Psoas muscle (tissue), 8 donors: Measurements from ENCODE around the gene ACBD5. TPM values are rescaled to one million over a fixed set of nuclear protein-coding genes. Genes with fewer than 3 reads are reported as not detected.

Experiments used
- ATAC-seq, 4 donors: fragments of 200-7000 bp; cut with Tn5 transposase; one replicate each; pipeline ENCODE4 v1.9.1; 2020; ENCODE audit warnings: moderate library complexity in 3 of 4, mild to moderate bottlenecking in 2 of 4
- DNase-seq, 2 donors: peaks; one replicate each; pipeline ENCODE4 v3.0.0-alpha.2; 2020
- H3K27ac ChIP-seq: fragments of 200-600 bp; one replicate; pipeline ENCODE4 v1.8.0; 2022
- H3K27me3 ChIP-seq, 3 donors: fragments of 200-600 bp in 1 of 3; one replicate each; pipeline versions ENCODE4 v1.6.1 to v1.8.0; 2013 to 2022; ENCODE audit warnings: low read length in 2 of 3, mild to moderate bottlenecking in 2 of 3, moderate library complexity in 1 of 3; ENCODE audit not compliant: insufficient read depth in 3 of 3
- H3K36me3 ChIP-seq, 2 donors: fragments of 200-600 bp in 1 of 2; one replicate each; pipeline versions ENCODE4 v1.6.1 to v1.8.0; 2013 to 2022; ENCODE audit warnings: low read depth in 1 of 2, mild to moderate bottlenecking in 1 of 2, moderate library complexity in 1 of 2; ENCODE audit not compliant: insufficient read depth in 1 of 2
- H3K4me1 ChIP-seq: fragments of 200-600 bp; one replicate; pipeline ENCODE4 v1.8.0; 2022
- H3K4me3 ChIP-seq: fragments of 200-600 bp; one replicate; pipeline ENCODE4 v1.8.0; 2022; ENCODE audit warnings: mild to moderate bottlenecking
- H3K9me3 ChIP-seq: fragments of 200-600 bp; one replicate; pipeline ENCODE4 v1.8.0; 2022
- CTCF ChIP-seq: fragments of 200-600 bp; IDR thresholded peaks from one replicate; pipeline ENCODE4 v1.8.0; 2022; ENCODE audit warnings: antibody characterized with exemption
- WGBS, 3 donors: extraction: QIAGEN DNeasy Blood & Tissue Kit; methylation state at CpG; one replicate each; pipeline versions ENCODE4 v1.1.6 to v1.1.7; 2013; 5-methylcytosine and 5-hydroxymethylcytosine counted together
- intact Hi-C, 2 donors: fragments of 100-400 bp; cut with DNase I; formaldehyde crosslinking; loops; one replicate each; pipeline versions ENCODE4 v1.11.0 to v1.14.2; 2022
- polyA plus RNA-seq, 3 donors: library from polyadenylated mRNA; stranded (reverse); fragments of 200-250 nt; gene quantifications; one replicate each; pipeline ENCODE4 v1.2.3, GENCODE V29; 2013
- total RNA-seq, 4 donors: library from RNA; stranded (reverse); fragmentation: NEBNext Ultra II Directional in 2 of 4; extraction: Animal tissue kit (Norgen Biotek cat#: 25700) in 2 of 4; gene quantifications; one replicate each; pipeline versions ENCODE4 v1.2.1 to v1.2.4, GENCODE V29; 2021 to 2023
- donor health status: healthy with polysubstance abuse.
- donor health status: DM: no; HTN: no; CAD: no; lungs with moderate emphysema.
- donor health status: Bipolar disorder and iron deficiency.
- donor health status: healthy.
- donor health status: DM: yes; HTN: yes; CAD: no.
- donor health status: DM: no; HTN: no; CAD: no.
- donor health status: DM: no; HTN: no; CAD: no.
- donor health status: DM: yes; HTN: yes; CAD: no.

Gene ACBD5
- total and polyA plus RNA-seq, 7 donors: 18.4 to 53.6 (median 33.3) TPM

GRCh38 chr10:27235706-27236105 lies 4.9 kb downstream of the ACBD5 start:
- ATAC-seq (no peak), DNase-seq (no peak)
- no peak for TF ChIP-seq CTCF
- intact Hi-C loops: no loop called here
- H3K4me1 ChIP-seq: peaks cover 11% of the 10 kb centered on the region
- H3K27me3 ChIP-seq: no peaks in the 10 kb centered on the region
- WGBS, 3 donors: 77 to 91% (median 89%) methylated on average over 1 of the region's 1 CpG
- no peak overlapping the region for H3K27ac ChIP-seq
- H3K4me3 ChIP-seq: no peak overlapping the region
- no peaks in the 10 kb centered on the region for H3K9me3 ChIP-seq
- H3K36me3 ChIP-seq: peaks cover 0 to 55% of the 10 kb centered on the region in 2 donors

GRCh38 chr10:27230022-27230421 lies 10.6 kb downstream of the ACBD5 start:
- intact Hi-C loops: no loop called here
- H3K9me3 ChIP-seq: no peaks in the 10 kb centered on the region
- H3K36me3 ChIP-seq: peaks cover 0 to 95% of the 10 kb centered on the region in 2 donors
- H3K4me3 ChIP-seq: no peak overlapping the region
- DNase-seq (no peak), ATAC-seq (no peak)
- no peaks in the 10 kb centered on the region for H3K4me1 ChIP-seq
- no peaks in the 10 kb centered on the region for H3K27me3 ChIP-seq
- WGBS, 3 donors: 97 to 98% (median 98%) methylated on average over 1 of the region's 1 CpG
- H3K27ac ChIP-seq: no peak overlapping the region
- no peak for TF ChIP-seq CTCF

GRCh38 chr10:27225642-27226257 lies 14.8 kb downstream of the ACBD5 start:
- Histone ChIP-seq H3K36me3 (peaks cover 0 to 89% of the 10 kb centered on the region in 2 donors), H3K27me3 (no peaks in the 10 kb centered on the region), H3K4me1 (no peaks in the 10 kb centered on the region), H3K9me3 (no peaks in the 10 kb centered on the region), H3K4me3 (no peak overlapping the region), H3K27ac (no peak overlapping the region)
- DNase-seq (no peak), ATAC-seq (no peak)
- intact Hi-C loops: no loop called here
- 57 to 65% (median 63%) methylated on average over 3 of the region's 3 CpGs for WGBS, 3 donors
- no peak for TF ChIP-seq CTCF

GRCh38 chr10:27225011-27225590 lies 15.5 kb downstream of the ACBD5 start:
- intact Hi-C loops: no loop called here
- DNase-seq (no peak), ATAC-seq (no peak)
- H3K9me3 ChIP-seq: no peaks in the 10 kb centered on the region
- H3K27me3 ChIP-seq: no peaks in the 10 kb centered on the region
- H3K4me1 ChIP-seq: no peaks in the 10 kb centered on the region
- 84 to 97% (median 87%) methylated on average over 7 to 8 of the region's 8 CpGs for WGBS, 3 donors
- no peak for TF ChIP-seq CTCF
- H3K27ac ChIP-seq: no peak overlapping the region
- H3K4me3 ChIP-seq: no peak overlapping the region
- H3K36me3 ChIP-seq: peaks cover 0 to 89% of the 10 kb centered on the region in 2 donors
